DOHH2 (cell line): Measurements from ENCODE around the gene LOXHD1.

Source experiments
- H3F3A ChIP-seq: fragments of 200-600 bp; sonication (generic), shearing (Covaris generic); 2 replicates; pipeline ENCODE4 v1.6.0; 2016; ENCODE audit warnings: antibody characterized with exemption, mild to moderate bottlenecking; ENCODE audit not compliant: control insufficient read depth, insufficient read depth
- H3K27ac ChIP-seq: fragments of 200-600 bp; sonication (generic); 2 replicates; pipeline ENCODE4 v1.5.1; 2014; ENCODE audit warnings: low read depth, mild to moderate bottlenecking, low read length, moderate library complexity
- H3K27me3 ChIP-seq: fragments of 200-600 bp; sonication (generic); 2 replicates; pipeline ENCODE4 v1.6.1; 2014; ENCODE audit warnings: mild to moderate bottlenecking, low read length, mixed read lengths; ENCODE audit not compliant: control insufficient read depth
- H3K36me3 ChIP-seq: fragments of 200-600 bp; sonication (generic); 2 replicates; pipeline ENCODE4 v1.6.1; 2014; ENCODE audit warnings: mild to moderate bottlenecking, low read length, moderate library complexity, mixed read lengths; ENCODE audit not compliant: control insufficient read depth
- H3K4me1 ChIP-seq: fragments of 200-600 bp; sonication (generic); 2 replicates; pipeline ENCODE4 v1.6.1; 2014; ENCODE audit warnings: mild to moderate bottlenecking, low read length, mixed read lengths; ENCODE audit not compliant: control insufficient read depth
- H3K4me2 ChIP-seq: fragments of 200-600 bp; sonication (generic); 2 replicates; pipeline ENCODE4 v1.6.0; 2014; ENCODE audit warnings: mild to moderate bottlenecking, low read length, moderate library complexity
- H3K4me3 ChIP-seq: fragments of 200-600 bp; sonication (generic); 2 replicates; pipeline ENCODE4 v1.5.1; 2014; ENCODE audit warnings: mild to moderate bottlenecking, low read length, mixed read lengths
- H3K79me2 ChIP-seq: fragments of 200-600 bp; sonication (generic); 2 replicates; pipeline ENCODE4 v1.6.1; 2014; ENCODE audit warnings: mild to moderate bottlenecking, low read length, mixed read lengths; ENCODE audit not compliant: control insufficient read depth
- H3K9me2 ChIP-seq: fragments of 200-600 bp; sonication (generic); replicated peaks from 2 replicates; pipeline ENCODE4 v1.6.1; 2014; ENCODE audit warnings: mild to moderate bottlenecking, low read length, mixed read lengths; ENCODE audit not compliant: control insufficient read depth
- H3K9me3 ChIP-seq: fragments of 200-600 bp; sonication (generic); 2 replicates; pipeline ENCODE4 v1.6.1; 2014; ENCODE audit warnings: antibody characterized with exemption, low read length, mixed read lengths; ENCODE audit not compliant: control insufficient read depth, insufficient read depth
- H4K20me1 ChIP-seq: fragments of 200-600 bp; sonication (generic); 2 replicates; pipeline ENCODE4 v1.6.0; 2014; ENCODE audit warnings: low read depth, mild to moderate bottlenecking, antibody characterized with exemption, low read length, moderate library complexity; ENCODE audit not compliant: control insufficient read depth, insufficient read depth
- CTCF ChIP-seq: fragments of 200-600 bp; sonication (generic); IDR thresholded peaks from one replicate; pipeline ENCODE4 v1.5.1; 2014; ENCODE audit warnings: antibody characterized with exemption, mild to moderate bottlenecking, low read depth, low read length; ENCODE audit not compliant: poor library complexity, severe bottlenecking
- EZH2phosphoT487 ChIP-seq: fragments of 200-600 bp; sonication (generic); IDR thresholded peaks from 2 replicates; pipeline ENCODE4 v1.6.1; 2017; ENCODE audit warnings: borderline replicate concordance, mild to moderate bottlenecking, antibody characterized with exemption, low read length, moderate library complexity, mixed read lengths

The LOXHD1 gene

GRCh38 chr18:46538376-46538775 lies 118.6 kb downstream of the LOXHD1 start:
- H3K79me2 ChIP-seq: no peaks in the 10 kb centered on the region
- no peaks in the 10 kb centered on the region for H3K36me3 ChIP-seq
- no peak overlapping the region for H3K27ac ChIP-seq
- no peak overlapping the region for H3K4me2 ChIP-seq
- H3K4me1 ChIP-seq: no peaks in the 10 kb centered on the region
- H3K9me3 ChIP-seq: no peaks in the 10 kb centered on the region
- no peaks in the 10 kb centered on the region for H3K9me2 ChIP-seq
- TF ChIP-seq CTCF (no peak), EZH2phosphoT487 (no peak)
- H3K4me3 ChIP-seq: no peak overlapping the region
- H3K27me3 ChIP-seq: no peaks in the 10 kb centered on the region
- H3F3A ChIP-seq: no peaks in the 10 kb centered on the region
- H4K20me1 ChIP-seq: no peaks in the 10 kb centered on the region

- Histone ChIP-seq H3K4me2 (no peak overlapping the region), H4K20me1 (no peaks in the 10 kb centered on the region), H3K4me3 (no peak overlapping the region), H3K79me2 (no peaks in the 10 kb centered on the region), H3K9me2 (no peaks in the 10 kb centered on the region), H3K9me3 (no peaks in the 10 kb centered on the region), H3F3A (no peaks in the 10 kb centered on the region), H3K27ac (no peak overlapping the region), H3K4me1 (no peaks in the 10 kb centered on the region), H3K27me3 (no peaks in the 10 kb centered on the region), H3K36me3 (no peaks in the 10 kb centered on the region)
- TF ChIP-seq EZH2phosphoT487: no peak
- TF ChIP-seq CTCF: no peak
These were observed 120.7 kb downstream of the LOXHD1 start for GRCh38 chr18:46536215-46536874.

GRCh38 chr18:46531482-46531881 lies 125.5 kb downstream of the LOXHD1 start:
- Histone ChIP-seq H3K36me3 (no peaks in the 10 kb centered on the region), H3K9me3 (no peaks in the 10 kb centered on the region), H3K4me2 (no peak overlapping the region), H3K27me3 (no peaks in the 10 kb centered on the region), H3F3A (no peaks in the 10 kb centered on the region), H3K4me3 (no peak overlapping the region), H3K27ac (no peak overlapping the region), H3K9me2 (no peaks in the 10 kb centered on the region), H3K79me2 (no peaks in the 10 kb centered on the region), H3K4me1 (no peaks in the 10 kb centered on the region), H4K20me1 (no peaks in the 10 kb centered on the region)
- TF ChIP-seq EZH2phosphoT487 (no peak), CTCF (no peak)

GRCh38 chr18:46528037-46528436 lies 129.0 kb downstream of the LOXHD1 start:
- Histone ChIP-seq H3K27ac (no peak overlapping the region), H3K4me2 (no peak overlapping the region), H3K4me3 (no peak overlapping the region), H3K27me3 (no peaks in the 10 kb centered on the region), H3F3A (no peaks in the 10 kb centered on the region), H3K9me3 (no peaks in the 10 kb centered on the region), H3K36me3 (no peaks in the 10 kb centered on the region), H3K4me1 (no peaks in the 10 kb centered on the region), H3K9me2 (no peaks in the 10 kb centered on the region), H4K20me1 (no peaks in the 10 kb centered on the region), H3K79me2 (no peaks in the 10 kb centered on the region)
- no peak for TF ChIP-seq EZH2phosphoT487
- no peak for TF ChIP-seq CTCF
